Osteoblast (primary cell): ENCODE measurements around the gene SNAI3. TPM values are rescaled to one million over a fixed set of nuclear protein-coding genes. Genes with fewer than 3 reads are reported as not detected.

Experiments used
- DNase-seq: peaks from one replicate; pipeline ENCODE4 v3.0.0; 2011; ENCODE audit warnings: low spot score, mixed read lengths; ENCODE audit not compliant: insufficient read length; ENCODE audit errors: missing footprints
- H2AFZ ChIP-seq: 2 replicates; pipeline ENCODE4 v1.6.0; 2011; ENCODE audit warnings: mild to moderate bottlenecking, low read length
- H3K27ac ChIP-seq: 2 replicates; pipeline ENCODE4 v1.5.1; 2011; ENCODE audit warnings: mild to moderate bottlenecking, low read depth, low read length, moderate library complexity
- H3K27me3 ChIP-seq: 2 replicates; pipeline ENCODE4 v1.6.0; 2012; ENCODE audit warnings: mild to moderate bottlenecking, control low read depth, inconsistent platforms, low read length, moderate library complexity; ENCODE audit not compliant: insufficient read depth
- H3K36me3 ChIP-seq: 2 replicates; pipeline ENCODE4 v1.5.1; 2011; ENCODE audit warnings: mild to moderate bottlenecking, low read length, control low read depth, moderate library complexity; ENCODE audit not compliant: insufficient read depth
- H3K4me1 ChIP-seq: 2 replicates; pipeline ENCODE4 v1.5.1; 2011; ENCODE audit warnings: mild to moderate bottlenecking, low read length, control low read depth, moderate library complexity; ENCODE audit not compliant: insufficient read depth
- H3K4me2 ChIP-seq: 2 replicates; pipeline ENCODE4 v1.6.0; 2011; ENCODE audit warnings: mild to moderate bottlenecking, low read length; ENCODE audit not compliant: insufficient read depth
- H3K4me3 ChIP-seq: fragments of 200-600 bp; sonication (generic); 3 replicates; pipeline ENCODE4 v1.5.1; 2012; ENCODE audit warnings: mild to moderate bottlenecking, low read length, inconsistent platforms; ENCODE audit not compliant: insufficient read depth
- H3K79me2 ChIP-seq: 2 replicates; pipeline ENCODE4 v1.6.0; 2012; ENCODE audit warnings: mild to moderate bottlenecking, low read length, control low read depth, inconsistent platforms; ENCODE audit not compliant: insufficient read depth
- H3K9me3 ChIP-seq: 2 replicates; pipeline ENCODE4 v1.5.1; 2011; ENCODE audit warnings: low read depth, low read length, control low read depth
- H4K20me1 ChIP-seq: 2 replicates; pipeline ENCODE4 v1.6.0; 2012; ENCODE audit warnings: mild to moderate bottlenecking, low read length, control low read depth; ENCODE audit not compliant: insufficient read depth
- total RNA-seq: library from RNA; depleted of rRNA; stranded (reverse); fragments of >200 nt; gene quantifications from 2 replicates; pipeline ENCODE4 v1.2.3, GENCODE V29; 2012
- TF ChIP-seq, protein P1 (sequence below): IDR thresholded peaks from 2 replicates; pipeline ENCODE4 v1.5.1; 2011; ENCODE audit warnings: mild to moderate bottlenecking, low read depth, low read length, moderate library complexity; ENCODE audit errors: extremely low read depth

Gene SNAI3
- total RNA-seq, 1 donor: not detected

DNA sequence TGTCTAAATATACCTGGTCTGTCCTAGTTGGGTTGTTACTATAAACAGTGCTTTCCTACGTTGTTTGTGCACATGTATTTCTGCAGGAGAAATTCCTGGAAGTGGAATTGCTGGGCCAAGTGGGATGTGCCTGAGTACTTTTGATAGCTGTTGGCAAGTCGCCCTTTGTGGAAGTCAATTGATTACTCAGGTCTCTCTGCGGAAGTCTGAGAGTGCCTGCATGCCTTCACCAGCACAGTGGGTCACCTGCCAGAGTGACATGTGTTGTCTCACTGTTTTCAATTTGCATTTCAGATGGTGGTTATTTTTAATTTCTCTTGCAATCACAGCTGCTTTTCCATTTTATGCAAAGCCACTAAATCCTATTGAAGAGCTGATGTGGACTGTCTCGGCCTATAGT lies 21.2 kb downstream of the SNAI3 start:
- Histone ChIP-seq H3K36me3 (no peaks in the 10 kb centered on the region), H3K4me1 (peaks cover 9% of the 10 kb centered on the region), H2AFZ (no peak overlapping the region), H3K27me3 (no peaks in the 10 kb centered on the region), H4K20me1 (no peaks in the 10 kb centered on the region), H3K27ac (no peak overlapping the region), H3K9me3 (no peaks in the 10 kb centered on the region), H3K4me3 (no peak overlapping the region), H3K79me2 (peaks cover 29% of the 10 kb centered on the region), H3K4me2 (no peak overlapping the region)
- DNase-seq: peak; percentile 65
- TF ChIP-seq, protein P1, sequence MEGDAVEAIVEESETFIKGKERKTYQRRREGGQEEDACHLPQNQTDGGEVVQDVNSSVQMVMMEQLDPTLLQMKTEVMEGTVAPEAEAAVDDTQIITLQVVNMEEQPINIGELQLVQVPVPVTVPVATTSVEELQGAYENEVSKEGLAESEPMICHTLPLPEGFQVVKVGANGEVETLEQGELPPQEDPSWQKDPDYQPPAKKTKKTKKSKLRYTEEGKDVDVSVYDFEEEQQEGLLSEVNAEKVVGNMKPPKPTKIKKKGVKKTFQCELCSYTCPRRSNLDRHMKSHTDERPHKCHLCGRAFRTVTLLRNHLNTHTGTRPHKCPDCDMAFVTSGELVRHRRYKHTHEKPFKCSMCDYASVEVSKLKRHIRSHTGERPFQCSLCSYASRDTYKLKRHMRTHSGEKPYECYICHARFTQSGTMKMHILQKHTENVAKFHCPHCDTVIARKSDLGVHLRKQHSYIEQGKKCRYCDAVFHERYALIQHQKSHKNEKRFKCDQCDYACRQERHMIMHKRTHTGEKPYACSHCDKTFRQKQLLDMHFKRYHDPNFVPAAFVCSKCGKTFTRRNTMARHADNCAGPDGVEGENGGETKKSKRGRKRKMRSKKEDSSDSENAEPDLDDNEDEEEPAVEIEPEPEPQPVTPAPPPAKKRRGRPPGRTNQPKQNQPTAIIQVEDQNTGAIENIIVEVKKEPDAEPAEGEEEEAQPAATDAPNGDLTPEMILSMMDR: no peak

DNA sequence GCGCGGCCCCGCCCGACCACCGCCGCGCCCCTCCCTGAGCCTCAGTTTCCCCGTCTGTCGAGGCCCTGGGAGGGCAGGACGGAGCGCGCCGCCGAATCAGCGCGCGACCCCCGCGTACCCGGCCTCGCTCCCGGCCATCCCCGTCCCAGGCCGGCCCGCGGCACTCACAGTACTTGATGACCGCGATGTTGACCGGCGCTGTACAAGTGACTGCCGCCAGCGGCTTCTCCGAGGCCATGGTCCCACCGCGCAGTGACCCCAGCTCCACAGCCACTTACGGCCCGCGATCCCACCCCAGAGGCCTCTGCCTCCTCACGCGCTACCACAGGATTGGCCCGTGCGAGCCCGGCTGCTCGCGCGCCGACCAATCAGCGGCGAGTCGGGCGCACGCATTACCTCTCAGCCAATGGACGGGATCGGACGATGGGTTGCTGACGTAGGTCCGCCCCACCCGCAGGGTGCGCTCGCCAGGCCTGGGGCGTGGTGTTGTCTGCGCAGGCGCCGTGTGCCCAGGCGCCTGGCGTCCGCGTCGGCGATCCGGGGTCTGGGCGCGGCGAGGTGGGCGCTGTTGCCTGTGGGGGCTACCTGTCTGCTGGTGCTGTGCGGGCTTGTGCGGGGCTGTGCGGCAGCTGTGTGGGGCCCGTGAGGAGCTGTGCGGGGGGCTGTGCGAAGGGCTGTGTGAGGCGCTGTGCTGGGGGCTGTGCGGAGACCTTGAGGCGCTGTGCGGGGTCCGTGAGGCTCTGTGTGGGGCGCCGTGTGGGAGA lies 23.3 kb downstream of the SNAI3 start, which contains the start of gene MVD:
Gene MVD (minus strand): TSS at position 249 of the 764 bp plus-strand sequence. CDS start 11 bp downstream, at position 238.
- Histone ChIP-seq H3K9me3 (no peaks in the 10 kb centered on the region), H3K27me3 (no peaks in the 10 kb centered on the region), H3K79me2 (peaks cover 43% of the 10 kb centered on the region), H2AFZ (peak within 1 kb of the TSS; percentile 95), H3K27ac (peak within 1 kb of the TSS; percentile 83), H3K4me1 (peaks cover 3% of the 10 kb centered on the region), H3K36me3 (no peaks in the 10 kb centered on the region), H3K4me2 (peak within 1 kb of the TSS; percentile 87), H4K20me1 (peaks cover 8% of the 10 kb centered on the region), H3K4me3 (peak within 1 kb of the TSS; percentile 91)
- peak; percentile 100 for DNase-seq
- TF ChIP-seq, protein P1: no peak

DNA sequence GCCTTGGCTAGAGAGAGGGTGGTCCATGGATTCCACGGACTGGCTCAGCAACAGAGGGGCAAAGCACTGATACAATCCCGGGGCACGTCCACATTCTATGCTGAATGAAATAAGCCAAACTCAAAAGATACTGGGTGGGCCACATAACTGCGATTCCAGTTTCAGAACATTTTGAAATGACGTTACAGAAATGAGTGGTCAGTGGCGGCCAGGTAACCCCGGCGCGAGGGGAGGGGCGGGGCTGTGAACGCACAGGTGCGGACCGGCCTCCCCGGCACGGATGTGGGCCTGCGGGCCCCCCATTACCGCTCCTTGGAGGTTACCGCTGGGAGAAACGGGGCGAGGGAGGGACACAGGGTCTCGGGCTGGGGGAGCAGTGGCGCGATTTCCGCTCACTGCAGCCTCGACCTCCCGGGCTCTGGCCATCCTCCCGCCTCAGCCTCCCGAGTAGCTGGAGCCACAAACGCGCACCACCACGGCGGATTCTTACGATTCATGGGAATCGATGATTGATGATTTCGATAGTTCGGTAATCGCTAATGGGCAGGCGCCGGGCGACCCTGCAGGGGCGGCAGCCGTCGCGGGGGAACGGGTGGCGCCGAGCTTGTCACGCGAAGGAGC lies 24.0 kb downstream of the SNAI3 start:
- peak overlapping the region; percentile 90 for H2AFZ ChIP-seq
- H3K36me3 ChIP-seq: no peaks in the 10 kb centered on the region
- no peaks in the 10 kb centered on the region for H3K27me3 ChIP-seq
- H4K20me1 ChIP-seq: peaks cover 8% of the 10 kb centered on the region
- peaks cover 43% of the 10 kb centered on the region for H3K79me2 ChIP-seq
- DNase-seq: peak; percentile 82
- TF ChIP-seq, protein P1: no peak
- H3K4me3 ChIP-seq: peak overlapping the region; percentile 91
- H3K4me2 ChIP-seq: peak overlapping the region; percentile 87
- H3K9me3 ChIP-seq: no peaks in the 10 kb centered on the region
- peak overlapping the region; percentile 83 for H3K27ac ChIP-seq
- peaks cover 3% of the 10 kb centered on the region for H3K4me1 ChIP-seq

DNA sequence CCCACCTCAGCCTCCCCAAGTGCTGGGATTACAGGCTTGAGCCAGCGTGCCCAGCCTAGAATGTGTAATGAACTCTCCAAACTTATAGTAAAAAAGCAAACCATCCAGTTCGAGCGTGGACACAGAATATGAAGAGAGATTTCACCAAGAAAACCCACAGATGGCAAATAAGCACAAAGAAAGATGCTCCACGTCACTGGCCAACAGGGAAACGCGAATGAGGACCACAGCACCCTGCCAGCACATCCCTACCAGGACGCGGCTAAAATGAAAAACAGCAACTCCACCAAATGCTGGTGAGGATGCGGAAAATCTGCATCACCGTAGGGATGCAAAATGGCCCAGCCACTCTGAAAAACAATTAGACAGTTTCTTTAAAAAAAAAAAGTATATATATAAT lies 24.8 kb downstream of the SNAI3 start:
- TF ChIP-seq, protein P1: no peak
- Histone ChIP-seq H3K36me3 (no peaks in the 10 kb centered on the region), H3K27ac (no peak overlapping the region), H3K79me2 (peaks cover 46% of the 10 kb centered on the region), H3K4me2 (no peak overlapping the region), H3K9me3 (no peaks in the 10 kb centered on the region), H3K4me1 (peaks cover 3% of the 10 kb centered on the region), H2AFZ (no peak overlapping the region), H3K27me3 (no peaks in the 10 kb centered on the region), H4K20me1 (peaks cover 8% of the 10 kb centered on the region), H3K4me3 (no peak overlapping the region)
- DNase-seq: peak; percentile 60
